GM21515 (cell line): ENCODE data around the gene ZNF382.

Experiments
- ATAC-seq: cut with Tn5 transposase; IDR thresholded peaks from one replicate; pipeline ENCODE4 v1.9.1; 2021; ENCODE audit not compliant: unreplicated experiment

Gene ZNF382

DNA sequence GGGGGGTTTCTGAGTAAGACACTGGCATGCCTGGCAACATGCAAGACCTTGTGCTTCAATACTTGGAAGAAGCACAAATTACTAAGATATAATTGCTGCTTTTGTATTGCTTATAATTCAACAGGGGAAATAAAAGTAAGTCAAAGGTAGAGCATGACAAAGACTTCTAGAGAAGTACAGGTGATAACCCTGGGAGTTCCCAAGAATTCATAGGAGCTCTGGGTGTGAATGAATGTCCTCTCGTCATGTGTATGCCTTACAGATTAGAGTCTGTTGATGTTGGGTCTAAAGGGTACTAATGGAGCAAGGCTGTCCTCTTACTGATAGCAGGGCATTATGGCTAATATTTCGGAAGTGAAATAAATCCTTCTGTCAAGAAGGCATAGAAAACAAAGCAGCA lies 69.1 kb downstream of the ZNF382 start:
- ATAC-seq: no peak

DNA sequence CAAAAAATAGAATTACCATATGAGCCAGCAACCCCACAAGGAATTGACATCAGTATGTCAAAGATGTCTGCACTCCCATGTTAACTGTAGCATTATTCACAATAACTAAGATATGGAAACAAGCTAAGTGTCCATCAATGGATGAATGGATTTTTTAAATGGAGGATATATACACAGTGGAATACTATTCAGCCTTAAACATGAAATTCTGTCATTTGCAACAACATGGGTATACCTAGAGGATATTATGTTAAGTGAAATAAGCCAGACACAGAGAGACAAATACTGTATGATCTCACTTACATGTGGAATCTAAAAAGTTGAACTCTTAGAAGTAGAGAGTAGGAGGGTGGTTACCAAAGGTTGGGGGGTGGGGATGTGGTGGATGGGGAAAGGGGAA lies 74.3 kb downstream of the ZNF382 start:
- ATAC-seq: no peak
